Activated CD4-positive, alpha-beta T cell treated with anti-CD3 and anti-CD28 coated beads for 36 hours (primary cell): Measurements from ENCODE around the gene CYSLTR2. TPM values are rescaled to one million over a fixed set of nuclear protein-coding genes. Genes with fewer than 3 reads are reported as not detected.

Experiments used
- ATAC-seq: fragments of 200-7000 bp; cut with Tn5 transposase; one replicate; pipeline ENCODE4 v1.10.0; 2021; ENCODE audit warnings: mild to moderate bottlenecking, moderate library complexity
- CTCF ChIA-PET: fragments of 350-600 bp; sonication (Branson Sonifier 250); formaldehyde crosslinking; loops from one replicate; lab custom pipeline; 2021; ENCODE audit warnings: antibody characterized with exemption; lab: Charles Lee
- POLR2A ChIA-PET: fragments of 350-600 bp; sonication (Branson Sonifier 250); formaldehyde crosslinking; loops from one replicate; lab custom pipeline; 2021; ENCODE audit warnings: antibody characterized with exemption, inconsistent platforms; lab: Charles Lee
- DNase-seq: peaks from one replicate; pipeline ENCODE4 v3.0.0-alpha.2; 2020
- H3K27ac Mint-ChIP-seq: one replicate; pipeline ENCODE4 v1.8.0; 2021; ENCODE audit warnings: mixed read lengths
- H3K27me3 Mint-ChIP-seq: one replicate; pipeline ENCODE4 v1.8.0; 2021; ENCODE audit warnings: mixed read lengths
- H3K36me3 Mint-ChIP-seq: one replicate; pipeline ENCODE4 v1.8.0; 2021; ENCODE audit warnings: low read depth, mixed read lengths
- H3K4me1 Mint-ChIP-seq: one replicate; pipeline ENCODE4 v1.8.0; 2021; ENCODE audit warnings: mixed read lengths
- H3K4me3 Mint-ChIP-seq: one replicate; pipeline ENCODE4 v1.8.0; 2021; ENCODE audit warnings: mild to moderate bottlenecking, moderate library complexity, mixed read lengths
- H3K9me3 Mint-ChIP-seq: one replicate; pipeline ENCODE4 v1.8.0; 2021; ENCODE audit warnings: low read depth, mixed read lengths
- intact Hi-C, 2 experiments: fragments of 100-400 bp; cut with DNase I in 1 of 2; cut with micrococcal nuclease in 1 of 2; formaldehyde crosslinking; loops; one replicate each; pipeline versions ENCODE4 v1.14.2 to v1.15.1; 2022 to 2024; cut with DNase I, micrococcal nuclease
- total RNA-seq, 2 experiments: library from RNA; stranded (reverse); gene quantifications; one replicate each; pipeline ENCODE4 v1.2.3, GENCODE V29; 2021

Gene CYSLTR2
- total RNA-seq, 2 experiments from 2014 or later: 2.2 to 2.5 TPM

DNA sequence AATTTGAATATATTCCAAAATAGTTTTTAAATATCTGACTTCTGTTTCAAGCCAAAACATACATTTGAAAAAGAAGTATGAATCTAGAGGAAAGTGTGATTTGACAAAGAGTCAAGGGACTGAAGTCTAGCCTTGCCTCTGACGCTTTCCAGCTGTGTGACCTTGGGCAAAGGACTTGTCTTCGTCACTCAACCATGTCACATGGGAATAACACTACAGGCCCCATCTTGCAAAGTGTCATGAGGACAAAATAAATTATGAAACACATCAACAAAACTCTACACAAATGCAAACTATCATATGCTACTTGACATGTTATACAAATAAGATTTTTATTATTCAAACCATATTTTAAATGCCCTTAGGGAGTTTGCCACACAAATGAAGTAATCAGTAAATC, 73.0 kb downstream of the CYSLTR2 start:
- H3K27me3 Mint-ChIP-seq: peaks cover 2% of the 10 kb centered on the region
- ATAC-seq: no peak

DNA sequence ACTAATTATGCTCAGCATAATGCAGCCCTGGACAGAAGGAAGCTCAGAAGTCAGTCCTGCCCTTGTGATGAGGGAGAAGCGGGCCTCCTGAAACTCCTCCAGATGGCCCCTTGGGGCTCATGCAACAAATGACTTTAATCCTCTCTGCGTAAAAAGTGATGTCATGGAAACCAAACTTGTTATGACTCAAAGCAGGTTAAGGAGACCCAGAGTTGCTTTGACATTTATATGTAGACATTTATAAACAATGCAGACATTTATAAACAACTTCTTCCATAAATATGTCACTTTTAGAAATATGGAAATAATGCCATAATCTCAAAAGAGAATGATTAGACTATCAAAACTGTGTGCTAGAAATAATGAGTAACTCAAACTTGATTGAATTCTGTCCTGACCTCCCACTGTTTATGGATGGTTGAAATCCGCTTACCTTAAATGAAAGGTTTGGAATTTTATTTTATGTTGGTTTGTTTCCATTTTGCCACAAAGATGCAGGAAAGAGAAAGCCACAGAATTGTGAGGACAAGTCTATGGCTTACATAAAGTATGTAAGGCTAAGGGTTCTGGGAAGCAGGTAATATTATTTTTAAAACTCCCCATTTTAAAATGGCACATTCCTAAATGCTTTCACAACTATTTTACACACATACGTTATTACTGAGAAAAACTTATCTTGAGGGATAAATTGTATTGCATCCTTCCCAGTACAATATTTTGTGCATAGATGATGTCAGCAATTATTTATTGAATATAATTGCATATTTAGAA, 73.7 kb downstream of the CYSLTR2 start:
- no peak overlapping the region for H3K27ac Mint-ChIP-seq
- ATAC-seq: no peak

More for the DNA sequence above, 73.0 kb downstream of the CYSLTR2 start:
- ChIA-PET CTCF (no interaction called here), POLR2A (no interaction called here)
- Mint-ChIP-seq H3K9me3 (peaks cover 3% of the 10 kb centered on the region), H3K4me3 (no peak overlapping the region), H3K36me3 (no peaks in the 10 kb centered on the region), H3K4me1 (peaks cover 11% of the 10 kb centered on the region), H3K27ac (no peak overlapping the region)
- intact Hi-C loops: no loop called here
- no peak for DNase-seq

DNA sequence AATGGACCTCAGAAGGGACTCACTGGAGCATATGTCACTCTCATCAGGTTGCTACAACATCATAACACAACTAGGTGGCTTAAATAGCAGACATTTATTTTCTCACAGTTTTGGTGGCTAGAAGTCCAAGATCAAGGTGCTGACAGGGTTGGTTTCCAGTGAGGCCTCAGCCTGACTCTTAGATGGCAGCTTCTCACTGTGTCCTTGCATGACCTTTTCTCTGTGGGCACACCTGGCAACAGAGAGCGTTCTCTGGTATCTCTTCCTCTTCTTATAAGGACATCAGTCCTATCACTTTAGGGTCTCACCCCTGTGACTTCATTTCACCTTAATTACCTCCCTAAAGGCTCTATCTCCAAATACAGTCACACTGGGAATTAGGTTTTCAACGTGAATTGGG, 74.5 kb downstream of the CYSLTR2 start:
- Mint-ChIP-seq H3K4me3 (no peak overlapping the region), H3K4me1 (peaks cover 14% of the 10 kb centered on the region), H3K36me3 (no peaks in the 10 kb centered on the region), H3K9me3 (no peaks in the 10 kb centered on the region), H3K27me3 (no peaks in the 10 kb centered on the region), H3K27ac (no peak overlapping the region)
- ChIA-PET CTCF (no interaction called here), POLR2A (no interaction called here)
- ATAC-seq (no peak), DNase-seq (no peak)
- intact Hi-C loops: no loop called here

More for the DNA sequence above, 73.7 kb downstream of the CYSLTR2 start:
- H3K4me1 Mint-ChIP-seq: peaks cover 14% of the 10 kb centered on the region
- no peaks in the 10 kb centered on the region for H3K36me3 Mint-ChIP-seq
- H3K4me3 Mint-ChIP-seq: no peak overlapping the region
- no peaks in the 10 kb centered on the region for H3K9me3 Mint-ChIP-seq
- no peaks in the 10 kb centered on the region for H3K27me3 Mint-ChIP-seq
- ChIA-PET CTCF (interaction anchor here (0.5 kb wide), 1 partner anchor 17 kb away, joined by 3 read pairs; no protein-coding TSS in a partner anchor), POLR2A (no interaction called here)
- intact Hi-C loops: no loop called here
- DNase-seq: no peak

DNA sequence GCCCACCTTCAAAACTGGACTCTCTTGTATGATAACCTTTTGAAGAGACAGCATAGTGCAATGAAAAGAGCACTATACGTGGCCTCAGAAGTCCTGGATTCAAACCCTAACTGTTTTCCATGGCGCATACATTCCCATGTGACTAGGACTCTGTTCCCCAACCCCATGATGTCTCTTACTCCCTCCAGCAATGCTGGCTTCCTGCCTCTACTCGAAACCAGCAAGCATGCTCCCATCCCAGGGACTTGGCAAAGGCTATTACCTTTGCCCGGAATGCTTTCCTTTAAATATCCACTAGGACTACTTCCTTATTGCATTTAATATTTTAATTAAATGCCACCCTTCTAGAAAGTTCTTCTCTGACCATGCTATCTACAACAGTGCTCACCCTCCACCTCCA, 75.1 kb downstream of the CYSLTR2 start:
- H3K9me3 Mint-ChIP-seq: no peaks in the 10 kb centered on the region
- H3K4me3 Mint-ChIP-seq: no peak overlapping the region
- ChIA-PET CTCF (no interaction called here), POLR2A (no interaction called here)
- H3K27ac Mint-ChIP-seq: no peak overlapping the region
- DNase-seq (no peak), ATAC-seq (no peak)
- peaks cover 14% of the 10 kb centered on the region for H3K4me1 Mint-ChIP-seq
- no peaks in the 10 kb centered on the region for H3K36me3 Mint-ChIP-seq
- intact Hi-C loops: no loop called here
- H3K27me3 Mint-ChIP-seq: no peaks in the 10 kb centered on the region

DNA sequence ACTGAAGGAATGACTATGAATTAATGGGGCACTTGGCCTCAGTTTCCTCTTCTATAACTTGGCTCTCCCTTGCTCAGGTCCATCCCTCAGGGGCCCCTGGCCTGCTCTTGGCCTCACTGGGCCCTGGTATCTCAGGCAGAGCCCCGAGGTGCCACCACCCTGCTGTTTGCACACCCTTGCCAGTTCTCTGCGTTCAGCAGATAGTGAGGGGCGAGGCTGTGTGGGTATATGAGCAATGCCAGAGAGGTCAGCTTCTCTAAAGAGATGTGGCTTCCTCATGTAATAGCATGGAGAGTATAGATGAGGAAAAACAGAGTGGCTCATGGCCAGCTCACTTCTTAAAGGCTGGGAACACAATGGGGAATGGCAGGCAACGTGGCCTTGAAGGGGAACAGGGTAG, 76.1 kb downstream of the CYSLTR2 start:
- ChIA-PET CTCF (interaction anchor here (0.7 kb wide), 1 partner anchor 38 kb away, joined by 4 read pairs; no protein-coding TSS in a partner anchor), POLR2A (no interaction called here)
- no peaks in the 10 kb centered on the region for H3K36me3 Mint-ChIP-seq
- no peaks in the 10 kb centered on the region for H3K27me3 Mint-ChIP-seq
- intact Hi-C loops: loop anchor here (2.0 to 10.0 kb wide), 3 partner anchors 77 to 398 kb away; partner anchors contain the start of gene CYSLTR2 (in 1 of the 2)
- ATAC-seq (no peak), DNase-seq (no peak)
- H3K27ac Mint-ChIP-seq: no peak overlapping the region
- H3K4me1 Mint-ChIP-seq: peaks cover 14% of the 10 kb centered on the region
- no peak overlapping the region for H3K4me3 Mint-ChIP-seq
- H3K9me3 Mint-ChIP-seq: no peaks in the 10 kb centered on the region

DNA sequence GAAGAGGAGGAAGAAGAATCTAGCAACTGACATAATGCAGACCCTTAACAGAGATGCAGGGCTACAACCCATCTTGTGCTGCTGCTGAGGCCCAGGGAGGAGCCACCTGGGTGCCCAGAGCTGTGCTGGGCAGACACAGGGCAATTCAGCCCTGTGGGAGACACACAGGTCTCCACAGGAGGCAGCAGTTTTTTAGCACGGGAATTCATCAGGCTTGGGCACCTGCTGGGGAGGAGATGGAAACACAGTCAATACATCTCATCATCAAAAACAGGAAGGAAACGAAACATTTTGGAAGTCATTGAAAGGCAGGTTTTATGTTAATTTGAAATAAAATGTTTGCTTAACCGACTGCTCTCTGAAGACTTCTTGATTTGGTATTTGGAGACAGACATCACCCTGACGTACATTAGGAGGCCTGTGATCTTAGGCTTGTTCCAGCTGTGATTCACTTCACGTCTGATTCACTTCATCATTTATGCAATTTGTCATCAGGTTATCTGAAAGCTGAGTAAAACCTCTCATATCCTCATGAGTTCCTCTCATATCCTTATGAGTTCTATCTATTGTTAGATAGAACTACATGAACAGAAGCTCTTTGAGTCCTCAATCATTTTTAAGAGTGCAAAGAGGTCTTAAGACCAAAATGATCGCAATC, 77.4 kb downstream of the CYSLTR2 start:
- ATAC-seq (peak; percentile 92), DNase-seq (peak; percentile 31)
- no peaks in the 10 kb centered on the region for H3K36me3 Mint-ChIP-seq
- intact Hi-C loops: loop anchor here (1.0 to 10.0 kb wide), 6 partner anchors 18 to 399 kb away; partner anchors contain the start of gene CYSLTR2 (in 2 of the 2)
- no peaks in the 10 kb centered on the region for H3K9me3 Mint-ChIP-seq
- no peak overlapping the region for H3K4me3 Mint-ChIP-seq
- H3K27me3 Mint-ChIP-seq: no peaks in the 10 kb centered on the region
- ChIA-PET POLR2A (interaction anchor here (0.8 kb wide), 1 partner anchor 22 kb away, joined by 5 read pairs; no protein-coding TSS in a partner anchor), CTCF (interaction anchor here (0.5 to 2.3 kb wide), 24 partner anchors 9 to 874 kb away, joined by 3 to 14 read pairs (median 5); partner anchors contain the start of gene CYSLTR2)
- H3K4me1 Mint-ChIP-seq: peaks cover 14% of the 10 kb centered on the region
- no peak overlapping the region for H3K27ac Mint-ChIP-seq

DNA sequence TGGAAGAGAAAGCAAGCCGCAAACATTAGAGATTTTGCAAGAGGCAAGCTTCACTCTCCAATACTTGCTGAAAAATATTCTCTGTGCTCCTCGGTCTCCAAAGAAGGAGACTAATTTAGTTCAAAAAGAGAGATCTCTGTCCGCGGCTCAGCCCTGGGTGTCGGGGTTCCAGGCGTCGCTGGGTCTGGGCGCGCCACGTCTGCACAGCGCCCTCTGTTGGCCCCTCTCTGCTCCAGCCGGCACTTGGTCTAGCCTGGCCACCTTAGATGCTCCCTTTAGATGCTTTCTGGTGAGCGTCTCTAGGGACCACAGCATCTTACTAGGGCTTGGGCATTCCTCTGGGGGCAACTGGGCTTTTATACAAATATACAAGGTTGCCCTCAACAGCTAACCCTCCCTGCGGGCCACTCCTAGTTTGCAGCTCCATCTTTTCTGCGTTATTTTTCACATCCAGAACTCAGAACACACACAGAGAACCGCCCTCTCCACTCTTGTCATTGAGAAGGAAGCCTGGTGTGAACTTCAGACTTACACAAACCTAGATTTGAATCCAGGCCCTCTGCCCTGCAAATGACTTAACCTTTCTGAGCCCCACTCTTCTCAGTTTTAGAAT, 78.3 kb downstream of the CYSLTR2 start:
- H3K36me3 Mint-ChIP-seq: no peaks in the 10 kb centered on the region
- POLR2A ChIA-PET: no interaction called here
- H3K4me3 Mint-ChIP-seq: peak overlapping the region; percentile 37
- H3K4me1 Mint-ChIP-seq: peaks cover 14% of the 10 kb centered on the region
- no peak overlapping the region for H3K27ac Mint-ChIP-seq
- CTCF ChIA-PET: interaction anchor here (0.5 to 2.3 kb wide), 24 partner anchors 8 to 875 kb away, joined by 3 to 14 read pairs (median 5); partner anchors contain the start of gene CYSLTR2
- DNase-seq: peak; percentile 80
- intact Hi-C loops: loop anchor here (1.0 to 10.0 kb wide), 7 partner anchors 17 to 400 kb away; partner anchors contain the start of gene CYSLTR2 (in 2 of the 2)
- H3K27me3 Mint-ChIP-seq: no peaks in the 10 kb centered on the region
- peak; percentile 81 for ATAC-seq
- H3K9me3 Mint-ChIP-seq: no peaks in the 10 kb centered on the region

DNA sequence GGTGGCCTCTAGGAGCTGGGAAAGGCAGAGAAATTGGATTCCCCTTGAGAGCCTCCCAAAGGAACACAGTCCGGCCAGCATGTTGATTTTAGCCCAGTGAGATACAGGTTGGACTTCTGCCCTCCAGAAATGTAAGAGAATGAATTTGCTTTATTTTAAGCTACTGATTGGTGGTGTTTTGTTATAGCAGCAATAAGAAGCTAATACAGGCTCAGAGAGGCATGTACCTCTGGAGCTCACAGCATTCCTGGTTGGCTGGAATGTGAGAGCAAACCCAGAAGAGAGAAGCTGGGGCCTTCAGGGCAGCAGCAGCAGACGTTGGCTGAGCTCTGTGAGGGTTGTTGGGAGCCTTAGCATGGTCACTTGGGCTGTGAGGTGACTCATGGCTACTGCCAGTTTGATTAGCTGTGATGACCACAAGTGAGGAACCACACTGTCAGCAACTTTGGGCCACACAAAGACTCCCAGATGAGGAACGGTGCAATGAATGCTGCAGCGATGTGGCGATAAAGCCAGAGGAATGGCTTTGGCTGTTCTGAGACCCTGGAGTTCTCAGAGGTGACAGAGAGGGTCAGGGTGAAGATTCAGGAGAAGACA, 80.1 kb downstream of the CYSLTR2 start:
- POLR2A ChIA-PET: no interaction called here
- H3K27me3 Mint-ChIP-seq: no peaks in the 10 kb centered on the region
- no peak for DNase-seq

DNA sequence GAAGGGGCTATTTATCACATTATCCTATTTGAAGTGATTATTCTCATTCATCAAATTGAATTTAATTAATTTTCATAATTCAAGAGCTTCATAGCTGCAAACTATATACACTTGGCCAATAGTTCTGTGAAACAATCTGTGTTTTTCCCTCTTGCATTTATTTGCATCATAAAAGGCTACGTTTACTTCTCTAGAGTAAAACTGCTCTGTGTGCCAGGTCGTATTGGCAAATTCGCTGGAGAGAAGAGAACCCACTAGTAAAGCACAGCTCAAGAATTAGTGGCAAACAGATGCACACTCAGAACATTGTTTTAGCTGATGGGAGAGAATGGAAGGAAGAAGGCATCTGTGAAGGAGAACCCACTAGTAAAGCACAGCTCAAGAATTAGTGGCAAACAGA, 81.8 kb downstream of the CYSLTR2 start:
- POLR2A ChIA-PET: interaction anchor here (0.6 kb wide), 1 partner anchor 10 kb away, joined by 3 read pairs; no protein-coding TSS in a partner anchor
- no peaks in the 10 kb centered on the region for H3K27me3 Mint-ChIP-seq
- no peaks in the 10 kb centered on the region for H3K9me3 Mint-ChIP-seq
- no peak overlapping the region for H3K4me3 Mint-ChIP-seq
- H3K36me3 Mint-ChIP-seq: no peaks in the 10 kb centered on the region
- H3K4me1 Mint-ChIP-seq: peaks cover 14% of the 10 kb centered on the region
- CTCF ChIA-PET: interaction anchor here (1.0 kb wide), 1 partner anchor 34 kb away, joined by 3 read pairs; no protein-coding TSS in a partner anchor
- DNase-seq: no peak
- H3K27ac Mint-ChIP-seq: no peak overlapping the region
- intact Hi-C loops: loop anchor here in 1 of 2 experiments (10.0 kb wide), 1 partner anchor 141 kb away; no protein-coding TSS in a partner anchor
- ATAC-seq: no peak

More for the DNA sequence above, 80.1 kb downstream of the CYSLTR2 start:
- no peak for ATAC-seq
- Mint-ChIP-seq H3K9me3 (no peaks in the 10 kb centered on the region), H3K27ac (no peak overlapping the region), H3K4me3 (no peak overlapping the region), H3K4me1 (peaks cover 14% of the 10 kb centered on the region), H3K36me3 (no peaks in the 10 kb centered on the region)
- CTCF ChIA-PET: interaction anchor here (0.6 to 0.9 kb wide), 6 partner anchors 24 to 919 kb away, joined by 3 read pairs; no protein-coding TSS in a partner anchor
- intact Hi-C loops: loop anchor here (5.0 to 10.0 kb wide), 2 partner anchors 139 to 402 kb away; no protein-coding TSS in a partner anchor

DNA sequence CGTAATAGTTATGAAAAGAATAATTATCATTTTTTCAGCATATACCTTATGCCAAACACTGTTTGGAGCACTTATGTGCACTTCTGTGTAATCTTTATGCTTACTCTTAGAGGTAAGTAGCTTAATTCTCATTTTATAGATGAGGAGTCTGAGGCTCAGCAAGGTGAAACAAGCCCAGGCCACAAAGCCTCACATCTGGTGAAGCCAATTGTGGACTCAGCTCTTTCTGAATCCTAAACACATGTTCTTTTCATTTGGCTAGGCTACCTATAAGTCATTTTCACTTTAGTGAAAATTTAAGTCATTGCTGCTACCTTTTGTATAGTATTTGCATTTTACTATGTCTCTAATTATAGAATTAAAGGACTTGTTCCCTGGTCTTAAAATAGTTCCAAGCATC, 84.0 kb downstream of the CYSLTR2 start:
- intact Hi-C loops: loop anchor here in 1 of 2 experiments (10.0 kb wide), 1 partner anchor 143 kb away; no protein-coding TSS in a partner anchor
- H3K4me3 Mint-ChIP-seq: no peak overlapping the region
- H3K36me3 Mint-ChIP-seq: no peaks in the 10 kb centered on the region
- CTCF ChIA-PET: interaction anchor here (0.7 to 1.2 kb wide), 4 partner anchors 32 to 345 kb away, joined by 3 to 5 read pairs (median 3); no protein-coding TSS in a partner anchor
- H3K9me3 Mint-ChIP-seq: no peaks in the 10 kb centered on the region
- no peak overlapping the region for H3K27ac Mint-ChIP-seq
- peaks cover 8% of the 10 kb centered on the region for H3K4me1 Mint-ChIP-seq
- H3K27me3 Mint-ChIP-seq: no peaks in the 10 kb centered on the region
- POLR2A ChIA-PET: no interaction called here
- no peak for ATAC-seq
- DNase-seq: no peak
